T-helper 2 cell treated with Interferon-gamma antibody and Interleukin-4, amounts not matched to agents 5 μg/mL and 100 μg/mL, for 36 hours (primary cell): Measurements from ENCODE around the gene IL23A.
"Not testable (repeated sequence)": the region's sequence is repeated elsewhere in the genome, so short reads cannot be mapped to it uniquely, and the experiment has no call there.

Source experiments
- DNase-seq: peaks from one replicate; pipeline ENCODE4 v3.0.0; 2021; ENCODE audit warnings: low spot score
- H3K27ac Mint-ChIP-seq: one replicate; pipeline ENCODE4 v1.8.0; 2021; ENCODE audit warnings: mild to moderate bottlenecking, mixed read lengths
- H3K27me3 Mint-ChIP-seq: one replicate; pipeline ENCODE4 v1.8.0; 2021; ENCODE audit warnings: low read depth, mixed read lengths
- H3K36me3 Mint-ChIP-seq: one replicate; pipeline ENCODE4 v1.8.0; 2021; ENCODE audit warnings: low read depth, mixed read lengths
- H3K4me1 Mint-ChIP-seq: one replicate; pipeline ENCODE4 v1.8.0; 2021; ENCODE audit warnings: low read depth, mixed read lengths
- H3K4me3 Mint-ChIP-seq: one replicate; pipeline ENCODE4 v1.8.0; 2022; ENCODE audit warnings: mild to moderate bottlenecking, moderate library complexity, mixed read lengths
- H3K9me3 Mint-ChIP-seq: one replicate; pipeline ENCODE4 v1.8.0; 2021; ENCODE audit warnings: mixed read lengths

Gene IL23A

DNA sequence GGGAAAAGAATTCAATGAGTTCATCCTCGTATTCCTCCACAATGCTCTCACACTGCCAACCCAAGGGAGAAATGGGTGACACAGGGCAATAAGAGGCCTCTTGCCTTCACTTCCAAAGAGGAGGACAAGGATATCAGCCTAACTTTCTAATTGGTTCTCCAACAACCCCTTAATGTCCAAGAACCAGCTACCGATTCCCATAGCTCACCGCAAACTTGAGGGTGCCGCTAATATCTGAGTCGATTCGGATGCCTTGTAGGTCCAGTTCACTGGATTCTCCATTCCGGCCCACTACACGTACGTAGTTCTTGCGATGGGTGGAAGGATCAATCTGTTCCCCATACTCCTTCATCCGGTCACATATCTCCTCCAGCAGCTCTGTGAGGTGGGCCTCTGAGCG, 27.7 kb upstream of the IL23A start:
- peaks cover 18% of the 10 kb centered on the region for H3K36me3 Mint-ChIP-seq
- H3K4me1 Mint-ChIP-seq: peaks cover 3% of the 10 kb centered on the region
- no peak overlapping the region for H3K27ac Mint-ChIP-seq
- H3K27me3 Mint-ChIP-seq: no peaks in the 10 kb centered on the region
- H3K4me3 Mint-ChIP-seq: no peak overlapping the region
- H3K9me3 Mint-ChIP-seq: no peaks in the 10 kb centered on the region
- no peak for DNase-seq

DNA sequence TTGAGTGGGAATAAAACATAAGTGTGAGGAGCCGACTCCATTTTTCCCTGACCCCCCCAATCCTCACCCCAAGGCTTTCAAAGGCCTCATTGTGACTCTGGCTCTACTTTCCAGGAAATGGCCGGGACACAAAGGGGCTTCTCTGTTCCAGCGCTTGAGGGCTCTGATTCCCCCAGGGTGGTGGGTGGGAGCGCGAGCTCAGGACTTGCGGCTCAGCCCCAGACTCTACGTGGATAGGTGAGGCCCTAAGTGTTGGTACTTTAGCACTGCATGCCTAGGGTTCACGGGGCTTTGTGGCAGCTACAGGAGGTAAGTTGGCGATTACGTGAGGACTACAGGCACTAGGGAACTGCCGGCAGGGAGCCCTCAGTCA, 23.4 kb upstream of the IL23A start:
- Mint-ChIP-seq H3K4me1 (peaks cover 12% of the 10 kb centered on the region), H3K36me3 (peaks cover 22% of the 10 kb centered on the region), H3K27me3 (no peaks in the 10 kb centered on the region), H3K27ac (peak overlapping the region; percentile 92), H3K4me3 (peak overlapping the region; percentile 97), H3K9me3 (no peaks in the 10 kb centered on the region)
- no peak for DNase-seq

DNA sequence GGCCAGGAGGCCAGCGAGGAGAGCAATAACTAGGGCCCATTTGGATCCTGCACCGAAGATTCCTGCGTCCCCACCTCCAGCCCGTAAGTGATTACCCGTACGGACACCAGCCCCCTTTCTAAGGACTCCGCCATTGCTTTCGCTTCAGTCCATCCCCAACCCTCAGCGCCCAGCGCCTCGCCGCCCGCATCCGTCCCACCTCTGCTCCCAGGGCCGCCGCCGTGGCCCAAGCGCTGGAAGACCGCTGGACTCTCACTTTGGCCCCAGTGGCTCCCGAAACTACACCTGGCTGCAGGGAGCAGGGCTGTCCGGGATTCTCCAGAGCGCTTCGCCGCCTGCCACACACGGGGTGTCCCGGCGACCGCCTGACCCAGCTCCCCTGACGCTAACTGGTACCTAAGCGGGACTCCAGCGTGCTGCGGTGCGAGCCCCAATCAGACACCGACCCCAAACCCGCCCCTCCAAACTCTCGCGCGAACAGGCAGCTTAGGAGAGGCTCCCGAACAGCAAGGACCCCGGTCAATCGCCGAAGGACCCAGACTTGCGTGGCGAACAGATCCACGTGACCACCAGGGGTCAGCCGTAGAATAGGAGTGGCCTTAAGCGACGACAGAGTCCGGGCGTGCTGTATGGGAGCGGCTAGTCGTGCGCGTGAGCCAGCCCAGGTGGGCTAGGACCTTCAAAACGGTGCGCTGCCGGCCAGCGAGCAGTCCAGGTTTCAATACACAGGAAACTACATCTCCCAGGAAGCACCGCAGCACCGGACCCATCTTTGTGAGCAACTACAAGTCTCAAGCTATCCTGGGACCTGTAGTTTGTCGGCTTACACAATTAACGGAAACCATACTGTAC, 22.8 kb upstream of the IL23A start, which contains the start of gene CNPY2:
TSS of gene CNPY2 (minus strand) at position 367 of the 852 bp plus-strand sequence. CDS start 771 bp downstream, outside the sequence.
- no peaks in the 10 kb centered on the region for H3K27me3 Mint-ChIP-seq
- no peaks in the 10 kb centered on the region for H3K9me3 Mint-ChIP-seq
- peaks cover 21% of the 10 kb centered on the region for H3K36me3 Mint-ChIP-seq
- H3K4me3 Mint-ChIP-seq: peak within 1 kb of the TSS; percentile 97
- H3K4me1 Mint-ChIP-seq: peaks cover 12% of the 10 kb centered on the region
- H3K27ac Mint-ChIP-seq: peak within 1 kb of the TSS; percentile 92
- peak; percentile 88 for DNase-seq

GRCh38 chr12:56317675-56318074, 21.0 kb upstream of the IL23A start:
- H3K4me1 Mint-ChIP-seq: peaks cover 12% of the 10 kb centered on the region
- DNase-seq: no peak
- H3K36me3 Mint-ChIP-seq: peaks cover 18% of the 10 kb centered on the region
- no peaks in the 10 kb centered on the region for H3K9me3 Mint-ChIP-seq
- H3K27ac Mint-ChIP-seq: no peak overlapping the region
- H3K27me3 Mint-ChIP-seq: no peaks in the 10 kb centered on the region
- no peak overlapping the region for H3K4me3 Mint-ChIP-seq

DNA sequence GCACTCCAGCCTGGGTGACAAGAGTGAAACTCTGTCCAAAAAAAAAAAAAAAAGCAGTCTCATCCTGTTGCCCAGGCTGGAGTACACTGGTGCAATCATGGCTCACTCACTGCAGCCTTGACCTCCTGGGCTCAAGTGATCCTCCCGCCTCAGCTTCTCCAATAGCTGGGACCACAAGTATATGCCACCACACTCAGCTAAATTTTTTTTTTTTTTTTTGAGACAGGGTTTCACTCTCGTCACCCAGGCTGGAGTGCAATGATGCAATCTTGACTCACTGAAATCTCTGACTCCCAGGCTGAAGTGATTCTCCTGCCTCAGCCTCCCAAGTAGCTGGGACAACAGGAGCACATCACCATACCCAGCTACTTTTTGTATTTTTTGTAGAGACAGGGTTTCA, 17.7 kb upstream of the IL23A start:
- no peak overlapping the region for H3K4me3 Mint-ChIP-seq
- no peaks in the 10 kb centered on the region for H3K9me3 Mint-ChIP-seq
- H3K27ac Mint-ChIP-seq: no peak overlapping the region
- no peaks in the 10 kb centered on the region for H3K27me3 Mint-ChIP-seq
- H3K4me1 Mint-ChIP-seq: peaks cover 9% of the 10 kb centered on the region
- H3K36me3 Mint-ChIP-seq: peaks cover 28% of the 10 kb centered on the region
- no peak for DNase-seq

- not testable (repeated sequence) for H3K4me1 Mint-ChIP-seq, DNase-seq, H3K4me3 Mint-ChIP-seq, H3K27me3 Mint-ChIP-seq, H3K9me3 Mint-ChIP-seq, H3K27ac Mint-ChIP-seq
- H3K36me3 Mint-ChIP-seq: peaks cover 31% of the 10 kb centered on the region
Measured at GRCh38 chr12:56321610-56322009, 17.1 kb upstream of the IL23A start.

- no peaks in the 10 kb centered on the region for H3K27me3 Mint-ChIP-seq
- no peak overlapping the region for H3K27ac Mint-ChIP-seq
- no peak overlapping the region for H3K4me3 Mint-ChIP-seq
- no peak for DNase-seq
- no peaks in the 10 kb centered on the region for H3K9me3 Mint-ChIP-seq
- H3K4me1 Mint-ChIP-seq: no peaks in the 10 kb centered on the region
- peaks cover 33% of the 10 kb centered on the region for H3K36me3 Mint-ChIP-seq
Measured at GRCh38 chr12:56324206-56324605, 14.5 kb upstream of the IL23A start.

GRCh38 chr12:56326126-56326525, 12.6 kb upstream of the IL23A start:
- H3K9me3 Mint-ChIP-seq: no peaks in the 10 kb centered on the region
- H3K4me3 Mint-ChIP-seq: no peak overlapping the region
- DNase-seq: no peak
- H3K27me3 Mint-ChIP-seq: no peaks in the 10 kb centered on the region
- H3K4me1 Mint-ChIP-seq: no peaks in the 10 kb centered on the region
- no peak overlapping the region for H3K27ac Mint-ChIP-seq
- peaks cover 29% of the 10 kb centered on the region for H3K36me3 Mint-ChIP-seq

DNA sequence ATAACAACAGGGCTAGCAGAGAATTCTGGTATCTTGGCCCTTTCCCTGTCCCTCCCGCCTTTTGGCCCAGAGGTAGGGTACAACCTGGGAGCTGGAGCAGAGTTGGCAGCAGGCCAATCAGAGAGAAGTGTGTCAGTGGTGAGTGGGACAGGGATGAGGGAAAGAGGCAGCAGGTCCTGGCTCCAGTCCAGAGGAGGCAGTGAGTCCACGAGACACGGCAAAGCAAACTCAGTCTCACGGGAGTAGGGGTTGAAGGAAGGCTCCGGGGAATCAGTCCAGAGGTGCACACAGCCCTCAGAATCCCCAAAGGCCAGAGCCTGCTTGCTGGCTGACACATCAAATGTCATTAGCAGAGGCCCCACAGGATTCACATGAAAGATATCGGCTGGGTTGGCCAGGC, 12.2 kb upstream of the IL23A start:
- Mint-ChIP-seq H3K36me3 (peaks cover 29% of the 10 kb centered on the region), H3K4me1 (peaks cover 2% of the 10 kb centered on the region), H3K4me3 (no peak overlapping the region)

GRCh38 chr12:56330936-56331490, 7.7 kb upstream of the IL23A start:
- Mint-ChIP-seq H3K36me3 (peaks cover 16% of the 10 kb centered on the region), H3K9me3 (no peaks in the 10 kb centered on the region)

More for the DNA sequence above, 12.2 kb upstream of the IL23A start:
- Mint-ChIP-seq H3K27me3 (no peaks in the 10 kb centered on the region), H3K27ac (no peak overlapping the region), H3K9me3 (no peaks in the 10 kb centered on the region)
- DNase-seq: no peak

DNA sequence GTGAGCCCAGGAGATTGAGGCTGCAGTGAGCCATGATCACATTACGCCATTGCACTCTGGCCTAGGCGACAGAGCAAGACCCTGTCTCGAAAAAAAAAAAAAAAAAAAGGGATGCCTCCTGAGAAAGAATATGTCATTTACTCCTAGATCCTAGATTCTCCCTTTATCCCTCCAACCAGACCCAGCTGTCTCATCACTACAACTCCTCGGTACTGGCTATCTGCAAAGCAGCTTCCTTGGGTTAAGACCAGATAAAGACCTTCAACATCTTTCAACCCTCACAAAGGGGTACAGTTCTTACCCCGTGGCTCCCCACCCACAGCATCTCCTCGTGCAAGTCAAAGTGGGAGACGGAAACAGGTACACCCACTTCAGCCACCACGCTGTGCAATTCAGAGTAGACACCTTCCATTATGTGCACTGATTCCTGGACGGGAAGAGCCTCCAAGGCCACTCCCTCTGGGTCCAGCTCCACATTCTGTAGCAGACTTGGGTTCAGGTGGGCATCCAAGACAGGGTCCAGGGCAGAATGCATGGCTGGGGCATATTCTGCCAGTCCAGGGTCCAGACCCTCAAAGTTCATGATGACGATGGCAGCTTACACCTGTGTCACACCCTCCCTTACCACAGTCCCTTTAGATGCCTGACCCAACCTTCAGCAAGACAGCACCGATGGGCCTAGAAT, 6.0 kb upstream of the IL23A start:
- DNase-seq: no peak
- peak overlapping the region; percentile 92 for H3K4me3 Mint-ChIP-seq
- H3K4me1 Mint-ChIP-seq: peaks cover 19% of the 10 kb centered on the region
- H3K36me3 Mint-ChIP-seq: peaks cover 8% of the 10 kb centered on the region
- H3K27ac Mint-ChIP-seq: peak overlapping the region; percentile 99
- no peaks in the 10 kb centered on the region for H3K9me3 Mint-ChIP-seq
- no peaks in the 10 kb centered on the region for H3K27me3 Mint-ChIP-seq

More at GRCh38 chr12:56330936-56331490, 7.7 kb upstream of the IL23A start:
- peaks cover 12% of the 10 kb centered on the region for H3K4me1 Mint-ChIP-seq
- H3K27ac Mint-ChIP-seq: no peak overlapping the region
- no peak for DNase-seq
- no peaks in the 10 kb centered on the region for H3K27me3 Mint-ChIP-seq
- H3K4me3 Mint-ChIP-seq: no peak overlapping the region

DNA sequence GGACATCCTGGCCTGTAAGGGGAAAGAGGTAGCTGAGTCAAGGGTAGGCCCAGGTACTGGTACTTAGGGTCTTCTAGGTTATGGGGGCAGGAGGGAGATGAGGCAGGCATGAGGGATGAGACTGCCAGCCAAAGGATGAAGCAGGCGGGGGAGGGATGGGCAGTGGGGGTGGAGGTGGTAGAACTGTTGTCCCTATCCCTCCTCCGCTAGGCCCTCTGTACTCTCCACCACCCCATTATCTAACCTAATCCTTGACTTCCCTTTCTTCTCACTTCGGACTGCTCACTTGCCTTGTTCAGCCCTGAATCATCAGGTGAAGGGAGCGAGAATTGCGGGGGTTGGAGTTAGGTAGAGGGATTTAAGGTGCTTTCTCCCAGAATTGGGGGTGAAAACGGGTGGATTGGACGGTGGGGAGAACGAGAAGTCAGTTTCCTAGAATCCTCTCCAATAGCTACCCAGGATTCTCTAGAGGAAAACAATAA, 5.4 kb upstream of the IL23A start:
- DNase-seq: no peak
- no peaks in the 10 kb centered on the region for H3K27me3 Mint-ChIP-seq
- peak overlapping the region; percentile 92 for H3K4me3 Mint-ChIP-seq

GRCh38 chr12:56333679-56334489, 4.8 kb upstream of the IL23A start, which contains the start of gene PAN2:
PAN2 (minus strand) TSS chr12:56334000; CDS start chr12:56333094, 906 bp downstream.
- peaks cover 29% of the 10 kb centered on the region for H3K4me1 Mint-ChIP-seq
- DNase-seq: peak; percentile 96
- no peaks in the 10 kb centered on the region for H3K27me3 Mint-ChIP-seq
- no peaks in the 10 kb centered on the region for H3K9me3 Mint-ChIP-seq
- peaks cover 8% of the 10 kb centered on the region for H3K36me3 Mint-ChIP-seq
- H3K4me3 Mint-ChIP-seq: peak within 1 kb of the TSS; percentile 92
- peak within 1 kb of the TSS; percentile 99 for H3K27ac Mint-ChIP-seq

More for the DNA sequence above, 5.4 kb upstream of the IL23A start:
- Mint-ChIP-seq H3K4me1 (peaks cover 23% of the 10 kb centered on the region), H3K36me3 (peaks cover 6% of the 10 kb centered on the region), H3K9me3 (no peaks in the 10 kb centered on the region), H3K27ac (peak overlapping the region; percentile 99)
